Gastroesophageal sphincter (tissue), 3 donors: ENCODE measurements around the gene PRLHR.

Experiments
- CTCF ChIP-seq, 4 experiments: fragments of 200-600 bp in 2 of 4; fragments of 450-650 bp in 2 of 4; sonication (generic) in 1 of 4; IDR thresholded peaks; one replicate each; pipeline ENCODE4 v1.5.1; 2017 to 2019; ENCODE audit warnings: antibody characterized with exemption in 4 of 4, mild to moderate bottlenecking in 2 of 4, moderate library complexity in 2 of 4
- EP300 ChIP-seq: sonication (generic); formaldehyde crosslinking; IDR thresholded peaks from one replicate; pipeline ENCODE4 v1.6.1; 2017; ENCODE audit warnings: antibody characterized with exemption, mild to moderate bottlenecking
- POLR2A ChIP-seq, 2 donors: fragments of 450-650 bp; IDR thresholded peaks; one replicate each; pipeline ENCODE4 v1.6.1; 2017; ENCODE audit warnings: antibody characterized with exemption in 2 of 2, mild to moderate bottlenecking in 2 of 2, moderate library complexity in 1 of 2
- POLR2AphosphoS5 ChIP-seq: sonication (generic); formaldehyde crosslinking; IDR thresholded peaks from one replicate; pipeline ENCODE4 v1.6.1; 2017; ENCODE audit warnings: antibody characterized with exemption

- peak in 3 of 4 experiments; percentile 14 to 53 (median 37) for TF ChIP-seq CTCF (IDR thresholded peaks at IDR 0.05)
- no peak for TF ChIP-seq POLR2AphosphoS5
- no peak for TF ChIP-seq POLR2A (IDR thresholded peaks at IDR 0.05)
- TF ChIP-seq EP300, result no peak
Observed at GRCh38 chr10:118594392-118595063, 920 bp downstream of the PRLHR start.
